K562 (cell line): ENCODE results near the gene SUPT16H. TPM values are rescaled to one million over a fixed set of nuclear protein-coding genes. Genes with fewer than 3 reads are reported as not detected.

Experiments
- ATAC-seq: fragments of 200-7000 bp; cut with Tn5 transposase; 3 replicates; pipeline ENCODE4 v1.9.1; 2020; ENCODE audit warnings: moderate library complexity
- BruUV-seq: library from RNA; stranded (reverse); fragments of 400-500 nt; replicated peaks from 2 replicates; lab custom pipeline; 2021; lab: Mats Ljungman, UMichigan
- CTCF ChIA-PET: fragments of 300-600 bp; formaldehyde crosslinking; extraction: SDS; loops from one replicate; lab custom pipeline; 2021; ENCODE audit warnings: low intra/inter-chr PET ratio; lab: Yijun Ruan, JAX
- POLR2A ChIA-PET: fragments of 300-600, 350-650 bp; sonication (Branson Sonifier 250); formaldehyde crosslinking; extraction: SDS; loops from one replicate; lab custom pipeline; 2021; ENCODE audit warnings: antibody characterized with exemption, inconsistent platforms; lab: Yijun Ruan, JAX
- DNase-seq, 4 experiments: peaks; one replicate each; pipeline versions ENCODE4 v3.0.0 to v3.0.0-alpha.2; 2011 to 2018; ENCODE audit warnings: low spot score in 3 of 4, mixed read lengths in 3 of 4; ENCODE audit errors: extremely low read depth in 1 of 4
- FAIRE-seq: peaks from 2 replicates; lab custom pipeline; 2011; peaks lifted over from hg19 to GRCh38; lab: Jason Lieb, UNC
- H2AFZ ChIP-seq: 2 replicates; pipeline ENCODE4 v1.6.0; 2011; ENCODE audit warnings: low read depth, low read length, control low read depth, inconsistent platforms
- H3K27ac ChIP-seq: fragments of 200-600 bp; 3 replicates; pipeline ENCODE4 v1.8.0; 2011; ENCODE audit warnings: low read depth, mild to moderate bottlenecking, control low read depth, inconsistent platforms, low read length, moderate library complexity, mixed read lengths; ENCODE audit errors: extremely low read depth
- H3K27me3 ChIP-seq, 2 experiments: fragments of 300-600 bp in 1 of 2; 2 replicates in 1 of 2; 3 replicates in 1 of 2; pipeline versions ENCODE4 v1.6.0 to v1.8.0; 2011; ENCODE audit warnings: inconsistent platforms in 2 of 2, low read length in 2 of 2, mild to moderate bottlenecking in 1 of 2, mixed read lengths in 1 of 2, moderate library complexity in 1 of 2; ENCODE audit not compliant: control insufficient read depth in 2 of 2, insufficient read depth in 2 of 2
- H3K36me3 ChIP-seq: fragments of 300-600 bp; 3 replicates; pipeline ENCODE4 v1.8.0; 2011; ENCODE audit warnings: mild to moderate bottlenecking, low read length, inconsistent platforms; ENCODE audit not compliant: control insufficient read depth, insufficient read depth
- H3K4me1 ChIP-seq, 2 experiments: fragments of 200-600 bp in 1 of 2; replicated peaks in 1 of 2; 2 replicates in 1 of 2; 3 replicates in 1 of 2; pipeline versions ENCODE4 v1.5.1 to v1.8.0; 2011; ENCODE audit warnings: inconsistent platforms in 2 of 2, low read length in 2 of 2, mild to moderate bottlenecking in 1 of 2, mixed read lengths in 1 of 2, moderate library complexity in 1 of 2; ENCODE audit not compliant: control insufficient read depth in 2 of 2, insufficient read depth in 2 of 2
- H3K4me2 ChIP-seq: 2 replicates; pipeline ENCODE4 v1.6.1; 2011; ENCODE audit warnings: low read length, control low read depth, inconsistent platforms, mixed read lengths; ENCODE audit not compliant: insufficient read depth
- H3K4me3 ChIP-seq: fragments of 200-600 bp; sonication (generic), shearing (Covaris generic); 2 replicates; pipeline ENCODE4 v1.5.1; 2016; ENCODE audit warnings: control low read depth, inconsistent platforms
- H3K79me2 ChIP-seq: fragments of 200-600 bp; 3 replicates; pipeline ENCODE4 v1.8.0; 2011; ENCODE audit warnings: low read length, inconsistent platforms; ENCODE audit not compliant: control insufficient read depth, insufficient read depth
- H3K9ac ChIP-seq, 2 experiments: 2 replicates each; pipeline versions ENCODE4 v1.6.0 to v1.6.1; 2011; ENCODE audit warnings: low read depth in 2 of 2, low read length in 2 of 2, control low read depth in 1 of 2, inconsistent platforms in 1 of 2, mild to moderate bottlenecking in 1 of 2, mixed read lengths in 1 of 2; ENCODE audit not compliant: insufficient read depth in 1 of 2
- H3K9me1 ChIP-seq: one replicate; pipeline ENCODE4 v1.6.0; 2011; ENCODE audit warnings: inconsistent platforms, mild to moderate bottlenecking, low read length, moderate library complexity; ENCODE audit not compliant: control insufficient read depth, insufficient read depth
- H3K9me3 ChIP-seq: replicated peaks from 2 replicates; pipeline ENCODE4 v1.5.1; 2011; ENCODE audit warnings: low read depth, low read length, inconsistent platforms; ENCODE audit not compliant: control insufficient read depth, insufficient read depth
- H4K20me1 ChIP-seq: replicated peaks from 2 replicates; pipeline ENCODE4 v1.6.1; 2011; ENCODE audit warnings: low read length, inconsistent platforms, mixed read lengths; ENCODE audit not compliant: control insufficient read depth, insufficient read depth
- ETV6 ChIP-seq, 3 experiments: fragments of 150-350 bp in 1 of 3; sonication (generic) in 1 of 3; formaldehyde crosslinking in 1 of 3; IDR thresholded peaks; 2 replicates each; pipeline versions ENCODE4 v1.6.1 to v1.8.0; 2014 to 2022; ENCODE audit warnings: borderline replicate concordance in 2 of 3, low read depth in 2 of 3, antibody characterized with exemption in 1 of 3, low read length in 1 of 3, mild to moderate bottlenecking in 1 of 3, missing genetic modification reagents in 1 of 3
- FOXA3 ChIP-seq, 2 experiments: fragments of 450-650 bp in 1 of 2; sonication (generic) in 1 of 2; formaldehyde crosslinking; IDR thresholded peaks in 1 of 2; conservative IDR thresholded peaks in 1 of 2; 2 replicates each; pipeline versions ENCODE4 v1.4.0 to v1.8.0; 2020 to 2022; ENCODE audit warnings: mild to moderate bottlenecking in 2 of 2, missing genetic modification reagents in 1 of 2
- HMBOX1 ChIP-seq: sonication (generic); IDR thresholded peaks from 2 replicates; pipeline ENCODE4 v1.6.1; 2016
- PRDM10 ChIP-seq: fragments of 450-650 bp; IDR thresholded peaks from 2 replicates; pipeline ENCODE4 v1.6.1; 2018; ENCODE audit not compliant: partially characterized antibody
- SPI1 ChIP-seq: IDR thresholded peaks from 2 replicates; pipeline ENCODE4 v1.6.1; 2011; ENCODE audit warnings: low read depth, low read length, control low read depth, borderline replicate concordance
- TAF9B ChIP-seq: fragments of 450-650 bp; IDR thresholded peaks from 2 replicates; pipeline ENCODE4 v1.6.1; 2018; ENCODE audit warnings: mild to moderate bottlenecking; ENCODE audit not compliant: partially characterized antibody
- TARDBP ChIP-seq: fragments of 450-650 bp; IDR thresholded peaks from 2 replicates; pipeline ENCODE4 v1.6.1; 2016
- TCF7L2 ChIP-seq: fragments of 150-350 bp; IDR thresholded peaks from 2 replicates; pipeline ENCODE4 v1.6.1; 2016; ENCODE audit warnings: low read depth, mild to moderate bottlenecking, low read length, moderate library complexity
- TFAP4 ChIP-seq: sonication (generic); formaldehyde crosslinking; IDR thresholded peaks from 2 replicates; pipeline ENCODE4 v1.8.0; 2022; ENCODE audit warnings: missing genetic modification reagents, mild to moderate bottlenecking, moderate library complexity, borderline replicate concordance
- YY1 ChIP-seq, 3 experiments: IDR thresholded peaks; 2 replicates each; pipeline ENCODE4 v1.6.1; 2011; ENCODE audit warnings: low read length in 2 of 3, mild to moderate bottlenecking in 2 of 3, moderate library complexity in 2 of 3, borderline replicate concordance in 1 of 3, control low read depth in 1 of 3, low read depth in 1 of 3; ENCODE audit not compliant: insufficient read depth in 3 of 3, insufficient replicate concordance in 2 of 3, control insufficient read depth in 1 of 3, insufficient read length in 1 of 3; ENCODE audit errors: extremely low read depth in 1 of 3
- ZNF280B ChIP-seq: fragments of 250-450 bp; sonication (Bioruptor Pico); IDR thresholded peaks from 2 replicates; pipeline ENCODE4 v1.5.1; 2021; ENCODE audit warnings: mild to moderate bottlenecking
- WGBS: fragments of 100-300 bp; shearing (Covaris generic); methylation state at CpG from one replicate; pipeline ENCODE4 v1.1.6; 2016; ENCODE audit warnings: low coverage, mixed read lengths; ENCODE audit not compliant: insufficient coverage; ENCODE audit errors: missing lambda C conversion rate; 5-methylcytosine and 5-hydroxymethylcytosine counted together
- in situ Hi-C: fragments of 300-500 bp; cut with MboI; formaldehyde crosslinking; loops from 4 replicates; pipeline ENCODE4 v1.15.0; 2018; ENCODE audit warnings: inconsistent platforms, mixed read lengths
- intact Hi-C: fragments of 100-400 bp; cut with micrococcal nuclease; formaldehyde crosslinking; loops from 2 replicates; pipeline ENCODE4 v1.14.2; 2022
- polyA plus RNA-seq, 8 experiments: library from polyadenylated mRNA; depleted of rRNA in 4 of 8; stranded (reverse) in 5 of 8; unstranded in 3 of 8; fragments of >200 nt; fragmentation: Nextera tagmentation in 2 of 8; fragmentation: Illumina TruSeq in 1 of 8; extraction: Ambion mirVana in 2 of 8; extraction: Trizol in 1 of 8; gene quantifications; 2 replicates each; pipeline versions ENCODE4 v1.2.1 to v1.2.3, GENCODE V29; 2011 to 2014; ENCODE audit warnings: inconsistent platforms in 1 of 8, missing spikeins in 1 of 8
- total RNA-seq, 7 experiments: library from RNA; depleted of rRNA in 6 of 7; stranded (reverse); fragments of >200 nt in 6 of 7; fragmentation: Illumina TruSeq in 2 of 7; extraction: Trizol in 2 of 7; gene quantifications; 2 replicates each; pipeline versions ENCODE4 v1.2.1 to v1.2.3, GENCODE V29; 2011 to 2021; ENCODE audit warnings: low replicate concordance in 1 of 7

The SUPT16H gene
- total and polyA plus RNA-seq, 9 of the 15 experiments (the other 6 are each of a cell fraction or from before 2014, with no cell fraction given): 75.4 to 152 (median 105) TPM

- FAIRE-seq: no peak
- POLR2A ChIA-PET: interaction anchor here (1.2 to 1.6 kb wide), 4 partner anchors 33 to 145 kb away, joined by 3 to 6 read pairs (median 4); partner anchors contain the start of gene METTL3
Measured at GRCh38 chr14:21385188-21385904, 1.5 kb upstream of the SUPT16H start.

More at GRCh38 chr14:21385188-21385904, 1.5 kb upstream of the SUPT16H start:
- Histone ChIP-seq H3K4me2 (peak overlapping the region; percentile 99), H3K27me3 (no peaks in the 10 kb centered on the region), H3K9me1 (no peaks in the 10 kb centered on the region), H4K20me1 (0 out of 2 replicates have a peak, but pooled peaks cover 10% of the 10 kb centered on the region), H3K9ac (peak overlapping the region in 1 of 2 experiments; percentile 95; a peak in 2 of 4 replicates), H3K79me2 (peaks cover 46% of the 10 kb centered on the region), H3K36me3 (peaks cover 62% of the 10 kb centered on the region; the same call in 2 of the 3 replicates), H3K4me1 (peaks cover 5 to 16% of the 10 kb centered on the region in 2 experiments; a peak in 3 of 5 replicates), H3K27ac (peak overlapping the region; percentile 90; the same call in 1 of the 3 replicates), H3K9me3 (no peaks in the 10 kb centered on the region), H2AFZ (no peak overlapping the region), H3K4me3 (no peak overlapping the region)
- no peak for TF ChIP-seq TCF7L2
- TF ChIP-seq ETV6 (IDR thresholded peaks at IDR 0.05; ENCODE audit: borderline replicate concordance in 1 of 2, low read depth in 2 of 2, low read length in 1 of 2): no peak
- no peak for TF ChIP-seq ETV6 (CRISPR knock-in tag; IDR thresholded peaks at IDR 0.05; ENCODE audit: borderline replicate concordance)
- TF ChIP-seq HMBOX1: peak; percentile 83
- TF ChIP-seq FOXA3 (CRISPR knock-in tag; conservative IDR thresholded peaks at IDR 0.05 in 1 of 2, IDR thresholded peaks at IDR 0.05 in 1 of 2): no peak
- TF ChIP-seq ZNF280B (CRISPR knock-in tag): no peak
- peak in 1 of 3 experiments; percentile 17 for TF ChIP-seq YY1 (IDR thresholded peaks at IDR 0.05; ENCODE audit: borderline replicate concordance in 1 of 3, control insufficient read depth in 1 of 3, extremely low read depth in 1 of 3, insufficient read depth in 3 of 3, insufficient read length in 1 of 3, insufficient replicate concordance in 2 of 3, low read depth in 1 of 3, low read length in 2 of 3)
- no peak for TF ChIP-seq TARDBP
- TF ChIP-seq SPI1: peak; percentile 96
- no peak for TF ChIP-seq TAF9B
- peak; percentile 74 for TF ChIP-seq PRDM10
- TF ChIP-seq TFAP4: peak; percentile 34; the same call in 1 of the 2 replicates
- DNase-seq (peak in 2 of 4 experiments; percentile 13 to 19), ATAC-seq (peak; percentile 10; the same call in 1 of the 3 replicates)
- in situ Hi-C loops: no loop called here
- 70% methylated on average over 6 of the region's 7 CpGs for WGBS
- intact Hi-C loops: no loop called here
- no TSS peak for BruUV-seq
- CTCF ChIA-PET: no interaction called here
